Nephron progenitor cell (in vitro differentiated cells): Measurements from ENCODE around the gene FAM193B.

ENCODE experiments used
- DNase-seq: peaks from one replicate; pipeline ENCODE4 v3.0.0; 2021
- H3K27ac Mint-ChIP-seq: 2 replicates; pipeline ENCODE4 v1.8.0; 2021; ENCODE audit warnings: mild to moderate bottlenecking, moderate library complexity, mixed read lengths
- H3K27me3 Mint-ChIP-seq: 2 replicates; pipeline ENCODE4 v1.8.0; 2021; ENCODE audit warnings: mild to moderate bottlenecking, low read depth, mixed read lengths; ENCODE audit not compliant: poor library complexity
- H3K36me3 Mint-ChIP-seq: 2 replicates; pipeline ENCODE4 v1.8.0; 2021; ENCODE audit warnings: low read depth, mixed read lengths
- H3K4me1 Mint-ChIP-seq: 2 replicates; pipeline ENCODE4 v1.8.0; 2021; ENCODE audit warnings: mixed read lengths
- H3K4me3 Mint-ChIP-seq: 2 replicates; pipeline ENCODE4 v1.8.0; 2021; ENCODE audit warnings: mild to moderate bottlenecking, moderate library complexity, mixed read lengths
- H3K9me3 Mint-ChIP-seq: 2 replicates; pipeline ENCODE4 v1.8.0; 2021; ENCODE audit warnings: mild to moderate bottlenecking, moderate library complexity, mixed read lengths
- CTCF ChIP-seq: fragments of 200-600 bp; sonication (generic); IDR thresholded peaks from 2 replicates; pipeline ENCODE4 v1.5.0; 2021; ENCODE audit warnings: antibody characterized with exemption

The FAM193B gene

GRCh38 chr5:177554474-177555111 is at the start of gene FAM193B:
Gene FAM193B, minus strand, starts transcription at chr5:177554563. Its CDS starts 105 bp downstream, at chr5:177554458.
- Mint-ChIP-seq H3K4me1 (peaks cover 57% of the 10 kb centered on the region), H3K27ac (peak within 1 kb of the TSS; percentile 10), H3K27me3 (no peaks in the 10 kb centered on the region), H3K9me3 (peaks cover 13% of the 10 kb centered on the region), H3K4me3 (peak within 1 kb of the TSS; percentile 86), H3K36me3 (peaks cover 25% of the 10 kb centered on the region)
- peak; percentile 96 for DNase-seq
- peak; percentile 11 for TF ChIP-seq CTCF

- Mint-ChIP-seq H3K27ac (no peak overlapping the region), H3K4me1 (peaks cover 32% of the 10 kb centered on the region), H3K27me3 (no peaks in the 10 kb centered on the region), H3K36me3 (peaks cover 4% of the 10 kb centered on the region), H3K4me3 (no peak overlapping the region), H3K9me3 (no peaks in the 10 kb centered on the region)
- no peak for DNase-seq
- TF ChIP-seq CTCF, result no peak
Observed at GRCh38 chr5:177604116-177604521, 49.8 kb upstream of the FAM193B start.

- H3K27me3 Mint-ChIP-seq, result no peaks in the 10 kb centered on the region
- H3K4me1 Mint-ChIP-seq, result peaks cover 32% of the 10 kb centered on the region
- DNase-seq, result no peak
- no peaks in the 10 kb centered on the region for H3K9me3 Mint-ChIP-seq
- H3K4me3 Mint-ChIP-seq, result no peak overlapping the region
- no peak for TF ChIP-seq CTCF
- no peak overlapping the region for H3K27ac Mint-ChIP-seq
- H3K36me3 Mint-ChIP-seq, result peaks cover 4% of the 10 kb centered on the region
Observed at GRCh38 chr5:177603631-177604030, 49.3 kb upstream of the FAM193B start.

GRCh38 chr5:177602458-177602830 is 48.1 kb upstream of the FAM193B start:
- peaks cover 25% of the 10 kb centered on the region for H3K4me1 Mint-ChIP-seq
- H3K27ac Mint-ChIP-seq, result peak overlapping the region; percentile 52
- no peak for TF ChIP-seq CTCF
- no peaks in the 10 kb centered on the region for H3K9me3 Mint-ChIP-seq
- no peak overlapping the region for H3K4me3 Mint-ChIP-seq
- peaks cover 6% of the 10 kb centered on the region for H3K27me3 Mint-ChIP-seq
- no peak for DNase-seq
- H3K36me3 Mint-ChIP-seq, result peaks cover 9% of the 10 kb centered on the region

GRCh38 chr5:177601577-177602457 is 47.5 kb upstream of the FAM193B start:
- Mint-ChIP-seq H3K4me3 (peak overlapping the region; percentile 95), H3K27ac (peak overlapping the region; percentile 52), H3K27me3 (peaks cover 7% of the 10 kb centered on the region), H3K9me3 (no peaks in the 10 kb centered on the region), H3K4me1 (peaks cover 19% of the 10 kb centered on the region), H3K36me3 (peaks cover 11% of the 10 kb centered on the region)
- peak; percentile 21 for DNase-seq
- no peak for TF ChIP-seq CTCF
